Breast epithelium (tissue), 3 donors: ENCODE results near the gene ABCA1.

Experiments
- POLR2AphosphoS5 ChIP-seq, 3 donors: sonication (generic); formaldehyde crosslinking; IDR thresholded peaks; one replicate each; pipeline ENCODE4 v1.6.1; 2017; ENCODE audit warnings: antibody characterized with exemption in 3 of 3
- TF ChIP-seq, protein P1 (sequence below), 3 donors: fragments of 450-650 bp; IDR thresholded peaks; one replicate each; pipeline ENCODE4 v1.5.1; 2016 to 2017; ENCODE audit warnings: antibody characterized with exemption in 3 of 3, mild to moderate bottlenecking in 3 of 3, moderate library complexity in 3 of 3

GRCh38 chr9:104866191-104866590, 61.8 kb downstream of the ABCA1 start:
- TF ChIP-seq, protein P1, sequence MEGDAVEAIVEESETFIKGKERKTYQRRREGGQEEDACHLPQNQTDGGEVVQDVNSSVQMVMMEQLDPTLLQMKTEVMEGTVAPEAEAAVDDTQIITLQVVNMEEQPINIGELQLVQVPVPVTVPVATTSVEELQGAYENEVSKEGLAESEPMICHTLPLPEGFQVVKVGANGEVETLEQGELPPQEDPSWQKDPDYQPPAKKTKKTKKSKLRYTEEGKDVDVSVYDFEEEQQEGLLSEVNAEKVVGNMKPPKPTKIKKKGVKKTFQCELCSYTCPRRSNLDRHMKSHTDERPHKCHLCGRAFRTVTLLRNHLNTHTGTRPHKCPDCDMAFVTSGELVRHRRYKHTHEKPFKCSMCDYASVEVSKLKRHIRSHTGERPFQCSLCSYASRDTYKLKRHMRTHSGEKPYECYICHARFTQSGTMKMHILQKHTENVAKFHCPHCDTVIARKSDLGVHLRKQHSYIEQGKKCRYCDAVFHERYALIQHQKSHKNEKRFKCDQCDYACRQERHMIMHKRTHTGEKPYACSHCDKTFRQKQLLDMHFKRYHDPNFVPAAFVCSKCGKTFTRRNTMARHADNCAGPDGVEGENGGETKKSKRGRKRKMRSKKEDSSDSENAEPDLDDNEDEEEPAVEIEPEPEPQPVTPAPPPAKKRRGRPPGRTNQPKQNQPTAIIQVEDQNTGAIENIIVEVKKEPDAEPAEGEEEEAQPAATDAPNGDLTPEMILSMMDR (IDR thresholded peaks at IDR 0.05), result no peak
- TF ChIP-seq POLR2AphosphoS5 (IDR thresholded peaks at IDR 0.05), result no peak
